GM10248 (cell line): ENCODE results near the gene CD164.
"Not testable (repeated sequence)": the region's sequence is repeated elsewhere in the genome, so short reads cannot be mapped to it uniquely, and the experiment has no call there.

Experiments
- CTCF ChIA-PET: fragments of 300-600 bp; sonication (Branson Sonifier 250); formaldehyde crosslinking; extraction: SDS; loops from one replicate; lab custom pipeline; 2021; ENCODE audit warnings: antibody characterized with exemption; lab: Yijun Ruan, JAX
- POLR2A ChIA-PET: fragments of 350-650 bp; sonication (Branson Sonifier 250); formaldehyde crosslinking; extraction: SDS; loops from one replicate; lab custom pipeline; 2020; ENCODE audit warnings: antibody characterized with exemption; lab: Yijun Ruan, JAX
- DNase-seq: peaks from one replicate; pipeline ENCODE4 v3.0.0; 2012; ENCODE audit errors: extremely low spot score
- TF ChIP-seq, protein P1 (sequence below): IDR thresholded peaks from 2 replicates; pipeline ENCODE4 v1.5.1; 2012; ENCODE audit warnings: mild to moderate bottlenecking, low read depth; ENCODE audit errors: extremely low read depth, missing control alignments, control extremely low read depth

Gene CD164

GRCh38 chr6:109343518-109343917 is 38.7 kb downstream of the CD164 start:
- DNase-seq = no peak
- TF ChIP-seq, protein P1, sequence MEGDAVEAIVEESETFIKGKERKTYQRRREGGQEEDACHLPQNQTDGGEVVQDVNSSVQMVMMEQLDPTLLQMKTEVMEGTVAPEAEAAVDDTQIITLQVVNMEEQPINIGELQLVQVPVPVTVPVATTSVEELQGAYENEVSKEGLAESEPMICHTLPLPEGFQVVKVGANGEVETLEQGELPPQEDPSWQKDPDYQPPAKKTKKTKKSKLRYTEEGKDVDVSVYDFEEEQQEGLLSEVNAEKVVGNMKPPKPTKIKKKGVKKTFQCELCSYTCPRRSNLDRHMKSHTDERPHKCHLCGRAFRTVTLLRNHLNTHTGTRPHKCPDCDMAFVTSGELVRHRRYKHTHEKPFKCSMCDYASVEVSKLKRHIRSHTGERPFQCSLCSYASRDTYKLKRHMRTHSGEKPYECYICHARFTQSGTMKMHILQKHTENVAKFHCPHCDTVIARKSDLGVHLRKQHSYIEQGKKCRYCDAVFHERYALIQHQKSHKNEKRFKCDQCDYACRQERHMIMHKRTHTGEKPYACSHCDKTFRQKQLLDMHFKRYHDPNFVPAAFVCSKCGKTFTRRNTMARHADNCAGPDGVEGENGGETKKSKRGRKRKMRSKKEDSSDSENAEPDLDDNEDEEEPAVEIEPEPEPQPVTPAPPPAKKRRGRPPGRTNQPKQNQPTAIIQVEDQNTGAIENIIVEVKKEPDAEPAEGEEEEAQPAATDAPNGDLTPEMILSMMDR = no peak
- POLR2A ChIA-PET = no interaction called here
- CTCF ChIA-PET = no interaction called here

- ChIA-PET POLR2A (no interaction called here), CTCF (interaction anchor here (1.2 kb wide), 1 partner anchor 14 kb away, joined by 4 read pairs; no protein-coding TSS in a partner anchor)
- DNase-seq = no peak
- TF ChIP-seq, protein P1 = no peak
These were observed 39.4 kb downstream of the CD164 start for GRCh38 chr6:109342911-109343310.

GRCh38 chr6:109342506-109342905 is 39.8 kb downstream of the CD164 start:
- CTCF ChIA-PET = interaction anchor here (1.2 kb wide), 1 partner anchor 13 kb away, joined by 4 read pairs; no protein-coding TSS in a partner anchor
- POLR2A ChIA-PET = no interaction called here
- TF ChIP-seq, protein P1 = no peak
- no peak for DNase-seq

DNA sequence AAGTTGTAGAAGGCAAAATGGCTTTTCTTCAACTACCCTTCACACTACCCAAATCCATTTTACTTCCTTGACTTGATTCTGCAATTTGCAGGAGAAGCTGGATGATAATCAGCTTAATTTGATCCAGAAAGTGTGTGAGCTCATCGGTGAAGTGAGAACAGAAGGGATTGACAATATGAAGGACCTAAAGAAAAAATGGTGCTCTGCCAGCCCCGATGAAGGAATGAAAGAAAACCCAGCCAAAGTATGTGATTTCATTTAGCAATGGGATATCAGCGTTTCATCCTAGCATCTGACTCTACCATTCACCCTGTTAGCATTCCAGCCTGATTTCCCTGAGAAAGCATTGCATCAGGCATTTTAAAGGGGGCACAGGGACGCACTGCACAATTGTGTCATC is 41.5 kb downstream of the CD164 start:
- ChIA-PET CTCF (interaction anchor here (1.8 kb wide), 1 partner anchor 11 kb away, joined by 5 read pairs; no protein-coding TSS in a partner anchor), POLR2A (no interaction called here)
- TF ChIP-seq, protein P1 = no peak
- no peak for DNase-seq

- TF ChIP-seq, protein P1 = no peak
- ChIA-PET CTCF (interaction anchor here (1.8 kb wide), 1 partner anchor 11 kb away, joined by 5 read pairs; no protein-coding TSS in a partner anchor), POLR2A (no interaction called here)
- DNase-seq = no peak
These were observed 42.2 kb downstream of the CD164 start for GRCh38 chr6:109339906-109340678.

- POLR2A ChIA-PET = no interaction called here
- TF ChIP-seq, protein P1 = no peak
These were observed 45.9 kb downstream of the CD164 start for GRCh38 chr6:109336221-109336961.

DNA sequence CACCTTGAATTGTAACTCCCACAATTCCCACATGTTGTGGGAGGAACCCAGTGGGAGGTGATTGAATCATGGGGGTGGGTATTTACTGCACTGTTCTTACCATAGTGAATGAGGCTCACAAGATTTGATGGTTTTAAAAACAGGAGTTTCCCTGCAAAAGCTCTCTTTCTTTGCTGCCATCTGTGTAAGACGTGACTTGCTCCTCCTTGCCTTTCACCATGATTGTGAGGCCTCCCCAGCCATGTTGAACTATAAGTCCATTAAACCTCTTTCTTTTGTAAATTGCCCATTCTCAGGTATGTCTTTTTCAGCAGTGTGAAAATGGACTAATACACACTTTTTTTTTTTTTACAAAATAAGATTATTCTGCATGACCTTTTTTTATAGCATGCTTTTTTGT is 48.4 kb downstream of the CD164 start:
- POLR2A ChIA-PET, DNase-seq, CTCF ChIA-PET: not testable (repeated sequence)

More at GRCh38 chr6:109336221-109336961, 45.9 kb downstream of the CD164 start:
- CTCF ChIA-PET = interaction anchor here (0.6 kb wide), 1 partner anchor 27 kb away, joined by 4 read pairs; no protein-coding TSS in a partner anchor
- DNase-seq = no peak
